RWPE2 (cell line): ENCODE data around the gene IGSF21.

Experiments
- ATAC-seq: fragments of 200-7000 bp; cut with Tn5 transposase; 3 replicates; pipeline ENCODE4 v1.9.1; 2021; ENCODE audit warnings: low read depth
- DNase-seq: peaks from one replicate; pipeline ENCODE4 v3.0.0-alpha.2; 2020; ENCODE audit warnings: low spot score
- H3K27ac ChIP-seq: fragments of 450-650 bp; 2 replicates; pipeline ENCODE4 v1.5.1; 2017; ENCODE audit warnings: mild to moderate bottlenecking; ENCODE audit not compliant: poor library complexity, severe bottlenecking
- H3K27me3 ChIP-seq: fragments of 250-450 bp; sonication (Bioruptor Pico); 2 replicates; pipeline ENCODE4 v1.5.1; 2021; ENCODE audit warnings: mild to moderate bottlenecking, moderate library complexity; ENCODE audit not compliant: insufficient read depth, poor library complexity, severe bottlenecking
- H3K36me3 ChIP-seq: fragments of 250-450 bp; sonication (Bioruptor Pico); 2 replicates; pipeline ENCODE4 v1.5.1; 2020; ENCODE audit warnings: low read depth, mild to moderate bottlenecking, moderate library complexity
- H3K4me1 ChIP-seq: fragments of 250-450 bp; sonication (Bioruptor Pico); 2 replicates; pipeline ENCODE4 v1.5.1; 2021; ENCODE audit warnings: mild to moderate bottlenecking, moderate library complexity; ENCODE audit not compliant: insufficient read depth, poor library complexity, severe bottlenecking
- H3K4me3 ChIP-seq: fragments of 250-450 bp; sonication (Bioruptor Pico); 2 replicates; pipeline ENCODE4 v1.5.1; 2021; ENCODE audit warnings: mild to moderate bottlenecking, moderate library complexity; ENCODE audit not compliant: severe bottlenecking
- H3K9me3 ChIP-seq: fragments of 250-450 bp; sonication (Bioruptor Pico); 2 replicates; pipeline ENCODE4 v1.5.1; 2021; ENCODE audit warnings: mild to moderate bottlenecking, moderate library complexity; ENCODE audit not compliant: severe bottlenecking
- TF ChIP-seq, protein P1 (sequence below): fragments of 450-650 bp; IDR thresholded peaks from one replicate; pipeline ENCODE4 v1.5.1; 2017; ENCODE audit warnings: mild to moderate bottlenecking, moderate library complexity; ENCODE audit not compliant: poor library complexity, severe bottlenecking

IGSF21 gene

DNA sequence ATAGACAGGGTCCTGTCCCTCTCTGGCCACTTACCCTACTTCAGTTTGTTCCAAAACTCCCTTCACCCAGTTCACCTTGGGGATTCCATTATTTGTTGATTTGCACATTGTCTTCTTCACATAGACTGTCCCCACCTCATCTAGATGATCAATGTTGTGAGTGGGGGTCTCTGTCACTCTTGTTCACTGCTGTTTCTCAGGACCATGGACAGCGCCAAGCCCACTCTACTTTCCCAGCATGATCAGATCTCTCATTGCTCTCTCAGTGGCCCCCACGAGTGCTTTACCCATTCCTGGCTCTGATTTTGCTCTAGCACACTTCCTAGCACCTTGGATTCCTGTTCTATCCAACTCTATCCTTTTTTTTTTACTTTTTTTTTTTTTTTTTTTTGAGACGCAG is 45.4 kb upstream of the IGSF21 start:
- ATAC-seq (no peak), DNase-seq (no peak)
- H3K9me3 ChIP-seq = no peaks in the 10 kb centered on the region
- TF ChIP-seq, protein P1, sequence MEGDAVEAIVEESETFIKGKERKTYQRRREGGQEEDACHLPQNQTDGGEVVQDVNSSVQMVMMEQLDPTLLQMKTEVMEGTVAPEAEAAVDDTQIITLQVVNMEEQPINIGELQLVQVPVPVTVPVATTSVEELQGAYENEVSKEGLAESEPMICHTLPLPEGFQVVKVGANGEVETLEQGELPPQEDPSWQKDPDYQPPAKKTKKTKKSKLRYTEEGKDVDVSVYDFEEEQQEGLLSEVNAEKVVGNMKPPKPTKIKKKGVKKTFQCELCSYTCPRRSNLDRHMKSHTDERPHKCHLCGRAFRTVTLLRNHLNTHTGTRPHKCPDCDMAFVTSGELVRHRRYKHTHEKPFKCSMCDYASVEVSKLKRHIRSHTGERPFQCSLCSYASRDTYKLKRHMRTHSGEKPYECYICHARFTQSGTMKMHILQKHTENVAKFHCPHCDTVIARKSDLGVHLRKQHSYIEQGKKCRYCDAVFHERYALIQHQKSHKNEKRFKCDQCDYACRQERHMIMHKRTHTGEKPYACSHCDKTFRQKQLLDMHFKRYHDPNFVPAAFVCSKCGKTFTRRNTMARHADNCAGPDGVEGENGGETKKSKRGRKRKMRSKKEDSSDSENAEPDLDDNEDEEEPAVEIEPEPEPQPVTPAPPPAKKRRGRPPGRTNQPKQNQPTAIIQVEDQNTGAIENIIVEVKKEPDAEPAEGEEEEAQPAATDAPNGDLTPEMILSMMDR = no peak
- H3K27me3 ChIP-seq = peaks cover 9% of the 10 kb centered on the region
- H3K36me3 ChIP-seq = no peaks in the 10 kb centered on the region
- no peak overlapping the region for H3K27ac ChIP-seq
- H3K4me3 ChIP-seq = no peak overlapping the region
- H3K4me1 ChIP-seq = no peaks in the 10 kb centered on the region

DNA sequence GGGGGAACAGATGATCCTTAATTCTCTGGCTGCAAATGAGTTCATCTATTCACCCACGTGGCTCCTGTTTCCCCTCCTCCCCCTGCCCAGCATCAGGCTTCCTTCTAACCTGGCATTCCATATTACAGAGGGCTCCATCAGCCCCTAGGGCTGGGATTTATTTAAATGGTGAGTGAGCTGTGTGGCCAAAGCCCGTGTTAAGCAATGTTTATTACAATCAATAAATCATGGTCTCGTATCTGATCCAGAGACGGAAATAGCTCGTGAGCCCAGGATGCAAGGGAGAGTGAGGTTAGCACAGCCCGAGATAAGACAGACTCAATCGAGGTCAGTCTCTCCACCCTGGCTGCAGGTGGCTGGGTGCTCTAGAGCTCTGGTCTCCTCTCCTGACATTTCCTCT is 43.1 kb upstream of the IGSF21 start:
- no peak for ATAC-seq
- TF ChIP-seq, protein P1 = no peak

DNA sequence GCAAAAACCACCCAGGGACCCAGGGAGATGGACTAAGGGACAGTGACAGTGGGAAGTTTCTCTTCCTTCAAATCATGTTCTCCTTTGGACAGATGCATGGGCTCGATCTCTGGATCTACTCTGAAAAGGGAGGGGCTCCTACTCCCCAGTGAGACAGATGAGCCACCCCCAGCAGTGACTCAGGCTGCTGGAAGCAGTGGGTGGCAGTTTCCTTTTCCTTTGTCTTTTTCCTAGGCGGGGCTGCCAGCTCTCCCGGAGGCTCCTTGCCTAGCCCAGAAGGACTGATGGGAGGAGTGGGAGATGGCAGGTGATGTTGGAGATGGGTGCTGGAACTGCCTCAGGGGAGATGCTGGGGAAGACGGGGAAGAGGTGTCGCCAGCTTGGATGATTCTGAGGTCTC is 41.0 kb upstream of the IGSF21 start:
- H3K27ac ChIP-seq = no peak overlapping the region
- no peak for ATAC-seq
- H3K4me1 ChIP-seq = no peaks in the 10 kb centered on the region
- TF ChIP-seq, protein P1 = no peak
- no peaks in the 10 kb centered on the region for H3K9me3 ChIP-seq
- H3K36me3 ChIP-seq = no peaks in the 10 kb centered on the region
- H3K27me3 ChIP-seq = no peaks in the 10 kb centered on the region
- H3K4me3 ChIP-seq = no peak overlapping the region
- no peak for DNase-seq

More for the DNA sequence above, 43.1 kb upstream of the IGSF21 start:
- Histone ChIP-seq H3K9me3 (no peaks in the 10 kb centered on the region), H3K27ac (no peak overlapping the region), H3K4me3 (no peak overlapping the region), H3K27me3 (peaks cover 5% of the 10 kb centered on the region), H3K4me1 (no peaks in the 10 kb centered on the region), H3K36me3 (no peaks in the 10 kb centered on the region)
- no peak for DNase-seq

DNA sequence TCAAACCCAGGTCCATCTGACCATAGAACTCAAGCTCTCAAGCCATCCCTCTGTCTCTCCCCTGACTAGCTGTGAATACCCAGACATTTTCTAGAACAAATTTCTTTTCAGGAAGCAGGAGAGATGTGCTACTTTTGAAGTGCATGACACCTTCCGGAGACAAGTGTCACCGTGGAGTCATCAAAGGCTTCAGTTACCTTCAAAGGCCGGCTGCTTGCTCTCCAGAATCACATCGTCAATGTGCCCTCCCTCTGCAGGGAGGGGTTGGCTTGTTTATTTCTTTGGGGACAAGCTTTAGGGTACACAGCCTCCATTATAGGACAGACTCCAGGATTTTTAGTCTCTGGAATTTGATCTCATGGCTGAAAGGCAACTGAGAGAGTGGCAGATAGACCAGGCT is 37.7 kb upstream of the IGSF21 start:
- TF ChIP-seq, protein P1 = no peak
- no peak for DNase-seq
- Histone ChIP-seq H3K27ac (no peak overlapping the region), H3K27me3 (no peaks in the 10 kb centered on the region), H3K9me3 (no peaks in the 10 kb centered on the region), H3K36me3 (no peaks in the 10 kb centered on the region), H3K4me1 (no peaks in the 10 kb centered on the region), H3K4me3 (no peak overlapping the region)
- ATAC-seq = no peak

DNA sequence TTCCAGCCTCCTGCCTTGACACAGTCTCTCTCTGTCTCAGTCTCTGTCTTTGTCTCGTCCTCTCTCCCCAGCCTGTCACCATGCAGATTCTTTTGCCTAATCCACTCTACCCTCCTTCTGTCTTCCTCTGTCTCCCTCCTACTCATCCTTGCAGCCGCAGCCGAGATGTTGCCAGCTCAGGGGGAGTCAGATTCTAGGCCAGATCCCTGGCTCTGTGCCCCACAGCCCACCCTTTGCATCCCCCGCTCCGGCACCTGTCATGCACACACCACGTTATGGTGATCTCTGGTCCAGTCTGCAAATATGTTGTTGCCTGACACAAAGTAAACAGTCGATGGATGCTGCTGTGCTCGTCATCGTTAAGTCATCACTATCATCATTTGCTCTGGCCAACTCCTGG is 35.5 kb upstream of the IGSF21 start:
- no peaks in the 10 kb centered on the region for H3K9me3 ChIP-seq
- no peaks in the 10 kb centered on the region for H3K36me3 ChIP-seq
- no peaks in the 10 kb centered on the region for H3K4me1 ChIP-seq
- H3K4me3 ChIP-seq = no peak overlapping the region
- DNase-seq = no peak
- ATAC-seq = no peak
- H3K27me3 ChIP-seq = no peaks in the 10 kb centered on the region
- TF ChIP-seq, protein P1 = no peak
- no peak overlapping the region for H3K27ac ChIP-seq
